OCI-LY1 (cell line): ENCODE data around the gene NLRP3.

Experiments used
- EZH2 ChIP-seq: fragments of 200-600 bp; sonication (generic), shearing (Covaris generic); IDR thresholded peaks from 2 replicates; pipeline ENCODE4 v1.8.0; 2017; ENCODE audit warnings: borderline replicate concordance, mixed run types, mild to moderate bottlenecking, antibody characterized with exemption, low read length, moderate library complexity, mixed read lengths
- TF ChIP-seq, protein P1 (sequence below): fragments of 200-600 bp; sonication (generic), shearing (Covaris generic); IDR thresholded peaks from 2 replicates; pipeline ENCODE4 v1.5.1; 2017; ENCODE audit warnings: mild to moderate bottlenecking, antibody characterized with exemption, low read length, moderate library complexity, mixed read lengths

DNA sequence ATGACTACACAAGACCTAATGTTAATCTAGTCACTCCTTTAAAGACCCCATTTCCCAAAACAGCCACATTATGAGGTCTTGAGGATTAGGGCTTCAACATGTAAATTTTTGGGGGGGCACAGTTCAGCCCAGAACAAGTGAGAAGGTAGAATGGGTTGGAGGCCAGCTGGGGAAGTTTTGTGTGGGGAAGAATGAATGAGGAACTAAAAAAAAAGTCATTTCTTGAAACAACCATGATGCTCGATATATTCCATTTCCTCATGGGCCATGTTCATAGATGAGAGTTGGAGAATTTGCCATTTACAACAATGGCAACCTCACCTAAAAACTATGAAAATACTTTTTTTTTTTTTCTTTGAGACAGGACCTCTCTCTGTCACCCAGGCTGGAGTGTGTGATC, 14.5 kb downstream of the NLRP3 start:
- TF ChIP-seq, protein P1, sequence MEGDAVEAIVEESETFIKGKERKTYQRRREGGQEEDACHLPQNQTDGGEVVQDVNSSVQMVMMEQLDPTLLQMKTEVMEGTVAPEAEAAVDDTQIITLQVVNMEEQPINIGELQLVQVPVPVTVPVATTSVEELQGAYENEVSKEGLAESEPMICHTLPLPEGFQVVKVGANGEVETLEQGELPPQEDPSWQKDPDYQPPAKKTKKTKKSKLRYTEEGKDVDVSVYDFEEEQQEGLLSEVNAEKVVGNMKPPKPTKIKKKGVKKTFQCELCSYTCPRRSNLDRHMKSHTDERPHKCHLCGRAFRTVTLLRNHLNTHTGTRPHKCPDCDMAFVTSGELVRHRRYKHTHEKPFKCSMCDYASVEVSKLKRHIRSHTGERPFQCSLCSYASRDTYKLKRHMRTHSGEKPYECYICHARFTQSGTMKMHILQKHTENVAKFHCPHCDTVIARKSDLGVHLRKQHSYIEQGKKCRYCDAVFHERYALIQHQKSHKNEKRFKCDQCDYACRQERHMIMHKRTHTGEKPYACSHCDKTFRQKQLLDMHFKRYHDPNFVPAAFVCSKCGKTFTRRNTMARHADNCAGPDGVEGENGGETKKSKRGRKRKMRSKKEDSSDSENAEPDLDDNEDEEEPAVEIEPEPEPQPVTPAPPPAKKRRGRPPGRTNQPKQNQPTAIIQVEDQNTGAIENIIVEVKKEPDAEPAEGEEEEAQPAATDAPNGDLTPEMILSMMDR, result no peak
- TF ChIP-seq EZH2, result no peak
